GM19193 (cell line): Measurements from ENCODE around the gene AHRR.
A peak's percentile ranks its signal among the peaks of the same experiment; 100 is the strongest.

Source experiments
- POLR2A ChIP-seq: IDR thresholded peaks from 4 replicates; pipeline ENCODE4 v1.6.1; 2011; ENCODE audit not compliant: insufficient read depth, insufficient read length; ENCODE audit errors: extremely low read depth

AHRR gene

GRCh38 chr5:464843-465590 is 143.5 kb downstream of the AHRR start:
- no peak for TF ChIP-seq POLR2A

GRCh38 chr5:465591-466403 is 144.3 kb downstream of the AHRR start:
- no peak for TF ChIP-seq POLR2A

- no peak for TF ChIP-seq POLR2A
Observed at GRCh38 chr5:466661-467310, 145.3 kb downstream of the AHRR start.

- no peak for TF ChIP-seq POLR2A
Observed at GRCh38 chr5:468401-468800, 146.9 kb downstream of the AHRR start.

- TF ChIP-seq POLR2A = no peak
Observed at GRCh38 chr5:469752-470483, 148.4 kb downstream of the AHRR start.

- TF ChIP-seq POLR2A = no peak
Observed at GRCh38 chr5:470961-471749, 149.6 kb downstream of the AHRR start.

- TF ChIP-seq POLR2A = no peak
Observed at GRCh38 chr5:471750-472058, 150.2 kb downstream of the AHRR start.

- no peak for TF ChIP-seq POLR2A
Observed at GRCh38 chr5:472076-472655, 150.7 kb downstream of the AHRR start.

- TF ChIP-seq POLR2A = peak; percentile 84
Observed at GRCh38 chr5:472656-473550, 151.4 kb downstream of the AHRR start.

GRCh38 chr5:473551-474192 is 152.2 kb downstream of the AHRR start:
- TF ChIP-seq POLR2A = no peak

- no peak for TF ChIP-seq POLR2A
Observed at GRCh38 chr5:474840-475661, 153.5 kb downstream of the AHRR start.

- TF ChIP-seq POLR2A = no peak
Observed at GRCh38 chr5:475704-476101, 154.2 kb downstream of the AHRR start.

- no peak for TF ChIP-seq POLR2A
Observed at GRCh38 chr5:476102-476813, 154.7 kb downstream of the AHRR start.
